Measurements from ENCODE around the gene PKN1.
"Not testable (repeated sequence)": the region's sequence is repeated elsewhere in the genome, so short reads cannot be mapped to it uniquely, and the experiment has no call there.

PKN1 gene

DNA sequence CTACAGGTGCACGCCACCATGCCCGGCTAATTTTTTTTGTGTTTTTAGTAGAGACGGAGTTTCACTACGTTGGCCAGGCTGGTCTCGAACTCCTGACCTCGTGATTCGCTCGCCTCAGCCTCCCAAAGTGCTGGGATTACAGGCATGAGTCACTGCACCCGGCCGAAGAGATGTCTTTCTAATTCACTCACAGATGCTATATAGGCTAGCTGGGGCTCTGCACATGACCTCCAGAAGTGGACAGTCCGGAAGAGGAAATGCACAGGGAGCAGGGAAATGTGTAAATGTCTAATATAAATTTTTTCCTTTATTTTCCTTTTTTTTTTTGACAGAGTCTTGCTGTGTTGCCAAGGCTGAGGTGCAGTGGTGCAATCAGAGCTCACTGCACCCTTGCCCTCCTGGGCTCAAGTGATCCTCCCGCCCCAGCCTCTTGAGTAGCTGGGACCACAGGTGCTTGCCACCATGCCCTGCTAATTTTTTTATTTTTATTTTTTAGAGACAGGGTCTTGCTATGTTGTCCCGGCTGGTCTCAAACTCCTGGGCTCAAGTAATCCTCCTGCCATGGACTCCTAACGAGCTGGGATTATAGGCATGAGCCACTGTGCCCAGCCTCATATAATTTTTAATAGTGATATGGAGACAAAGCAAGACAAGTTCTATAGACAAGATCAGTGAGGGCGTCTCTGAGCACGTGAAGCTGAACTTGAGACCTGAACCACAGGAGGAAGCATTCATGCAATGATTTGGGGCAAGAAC lies 54.4 kb downstream of the PKN1 start:
- no peak for DNase-seq (ENCODE audit: low read depth in 2 of 2)

GRCh38 chr19:14492756-14493337 lies 59.7 kb downstream of the PKN1 start:
- DNase-seq (ENCODE audit: low read depth in 2 of 2), result no peak

GRCh38 chr19:14494411-14494810 lies 61.3 kb downstream of the PKN1 start:
- DNase-seq (ENCODE audit: low read depth in 2 of 2), result no peak

GRCh38 chr19:14494910-14495671 lies 62.0 kb downstream of the PKN1 start:
- DNase-seq (ENCODE audit: low read depth in 2 of 2), result no peak

DNA sequence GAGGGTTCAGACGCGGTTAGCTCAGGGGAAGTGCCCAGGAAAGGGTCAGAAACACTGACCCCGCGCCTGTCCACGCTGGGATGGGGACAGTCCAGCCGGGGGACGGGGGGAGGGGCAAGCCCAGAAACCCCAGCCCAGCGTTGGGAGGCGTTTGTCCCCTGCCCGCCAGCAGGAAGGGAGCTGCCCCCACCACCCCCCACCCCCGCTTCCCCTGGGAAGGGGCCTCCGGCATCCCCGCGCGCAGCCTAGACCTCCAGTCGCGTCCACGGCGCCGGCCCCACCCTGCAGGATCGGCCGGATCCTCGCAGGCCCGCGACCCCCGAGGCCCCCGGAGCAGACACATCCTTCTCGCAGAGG lies 62.5 kb downstream of the PKN1 start:
- DNase-seq (ENCODE audit: low read depth in 2 of 2), result no peak

DNA sequence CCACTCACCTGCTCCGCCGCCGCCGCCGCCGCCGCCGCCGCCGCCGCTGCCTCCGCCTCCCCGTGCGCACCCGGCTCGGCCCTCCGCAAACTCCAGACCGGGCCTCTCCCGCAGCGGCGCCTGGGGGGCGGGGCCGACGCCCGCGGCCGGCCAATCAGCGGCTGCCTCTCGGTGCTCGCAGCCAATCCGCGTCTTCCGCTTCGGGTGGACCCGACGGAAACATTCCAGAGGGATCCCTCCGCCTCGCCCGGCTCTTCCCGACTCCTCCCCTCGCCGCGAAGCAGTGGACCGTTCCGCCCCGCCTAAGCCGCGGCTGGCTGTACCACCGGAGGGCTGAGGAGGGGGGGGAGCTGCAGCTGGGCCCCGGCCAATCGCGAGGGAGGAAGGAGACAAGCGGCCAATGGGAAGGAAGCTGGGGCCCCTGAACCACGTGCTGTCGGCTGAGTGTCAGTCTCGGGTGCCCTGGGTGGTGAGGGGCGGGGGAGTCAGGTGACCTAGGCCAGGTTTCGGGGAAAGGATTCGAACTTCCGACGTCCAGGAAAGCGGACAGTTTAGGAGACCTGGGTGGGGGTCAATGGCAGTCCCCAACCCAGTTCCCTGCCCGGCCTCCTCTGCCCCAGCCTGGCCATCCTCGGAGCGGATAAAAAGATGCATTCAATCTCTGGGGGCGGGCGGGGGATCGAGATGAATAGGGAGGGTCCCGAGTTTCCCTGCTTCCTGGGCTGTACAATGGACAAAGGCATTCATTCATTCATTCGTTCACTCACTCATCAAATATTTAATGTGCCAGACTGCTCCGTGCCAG lies 63.1 kb downstream of the PKN1 start, which contains the start of gene GIPC1:
GIPC1 (minus strand) TSS at position 99 of the 805 bp plus-strand sequence. CDS start 13,151 bp downstream, outside the sequence.
- DNase-seq (ENCODE audit: low read depth in 2 of 2), result peak; percentile 98

- DNase-seq (ENCODE audit: low read depth in 2 of 2), result no peak
Measured at GRCh38 chr19:14496834-14497227, 63.7 kb downstream of the PKN1 start.

- no peak for DNase-seq (ENCODE audit: low read depth in 2 of 2)
Measured at GRCh38 chr19:14497228-14497921, 64.3 kb downstream of the PKN1 start.

- DNase-seq (ENCODE audit: low read depth in 2 of 2), result no peak
Measured at GRCh38 chr19:14502334-14503092, 69.4 kb downstream of the PKN1 start.

GRCh38 chr19:14503285-14503684 lies 70.2 kb downstream of the PKN1 start:
- DNase-seq (ENCODE audit: low read depth in 2 of 2), result no peak

DNA sequence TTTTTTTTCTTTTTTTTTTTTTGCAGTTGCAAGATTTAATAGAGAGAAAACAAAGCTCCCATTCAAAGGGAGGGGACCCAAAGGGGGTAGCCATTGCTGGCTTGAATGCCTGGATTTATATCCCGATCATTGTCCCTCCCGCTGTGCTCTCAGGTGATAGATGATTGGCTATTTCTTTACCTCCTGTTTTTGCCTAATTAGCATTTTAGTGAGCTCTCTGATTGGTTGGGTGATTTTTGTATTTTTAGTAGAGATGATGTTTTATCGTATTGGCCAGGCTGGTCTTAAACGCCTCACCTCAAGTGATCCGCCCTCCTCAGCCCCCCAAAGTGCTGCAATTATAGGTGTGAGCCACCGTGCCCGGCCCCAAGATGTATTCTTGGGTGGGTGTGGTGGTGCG lies 71.5 kb downstream of the PKN1 start:
- DNase-seq (ENCODE audit: low read depth in 2 of 2), result not testable (repeated sequence)

GRCh38 chr19:14505488-14506239 lies 72.6 kb downstream of the PKN1 start:
- peak in 1 of 2 experiments; percentile 51 for DNase-seq (ENCODE audit: low read depth in 2 of 2)

- no peak for DNase-seq (ENCODE audit: low read depth in 2 of 2)
Measured at GRCh38 chr19:14507704-14508542, 74.8 kb downstream of the PKN1 start.

DNA sequence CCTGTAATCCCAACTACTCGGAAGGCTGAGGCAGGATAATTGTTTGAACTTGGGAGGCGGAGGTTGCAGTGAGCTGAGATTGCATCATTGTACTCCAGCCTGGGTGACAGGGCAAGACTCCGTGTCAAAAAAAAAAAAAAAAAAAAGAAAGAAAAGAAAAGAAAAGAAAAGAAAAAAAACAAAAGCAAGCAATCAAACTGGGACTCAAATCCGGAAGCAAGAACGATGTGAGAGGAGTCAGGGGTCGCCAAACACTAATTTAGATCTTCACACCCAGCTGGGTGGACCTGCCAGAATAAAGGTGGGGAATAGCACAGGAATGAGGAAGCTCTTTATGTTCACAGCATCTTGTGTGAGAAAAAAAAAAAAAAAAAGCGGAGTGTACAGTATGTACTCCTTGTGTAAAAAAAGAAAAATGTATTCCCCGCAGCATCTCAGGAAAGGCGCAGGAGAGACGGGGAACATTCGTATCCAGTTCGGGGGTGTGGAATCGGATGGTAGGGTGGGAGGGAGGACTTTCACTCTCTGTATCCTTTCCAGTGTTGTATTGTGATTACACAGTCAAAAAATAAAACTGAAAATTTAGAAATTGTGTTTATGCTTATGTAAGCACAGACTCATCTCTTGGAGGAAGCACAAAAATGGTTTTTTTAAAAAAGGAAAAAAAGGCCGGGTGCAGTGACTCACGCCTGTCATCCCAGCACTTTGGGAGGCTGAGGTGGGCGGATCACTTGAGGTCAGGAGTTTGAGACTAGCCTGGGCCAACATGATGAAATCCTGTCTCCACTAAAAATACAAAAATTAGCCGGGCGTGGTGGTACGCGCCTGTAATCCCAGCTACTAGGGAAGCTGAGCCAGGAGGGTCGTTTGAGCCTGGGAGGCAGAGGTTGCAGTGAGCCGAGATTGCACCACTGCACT lies 77.5 kb downstream of the PKN1 start:
- DNase-seq (ENCODE audit: low read depth in 2 of 2), result peak; percentile 54 to 60

DNA sequence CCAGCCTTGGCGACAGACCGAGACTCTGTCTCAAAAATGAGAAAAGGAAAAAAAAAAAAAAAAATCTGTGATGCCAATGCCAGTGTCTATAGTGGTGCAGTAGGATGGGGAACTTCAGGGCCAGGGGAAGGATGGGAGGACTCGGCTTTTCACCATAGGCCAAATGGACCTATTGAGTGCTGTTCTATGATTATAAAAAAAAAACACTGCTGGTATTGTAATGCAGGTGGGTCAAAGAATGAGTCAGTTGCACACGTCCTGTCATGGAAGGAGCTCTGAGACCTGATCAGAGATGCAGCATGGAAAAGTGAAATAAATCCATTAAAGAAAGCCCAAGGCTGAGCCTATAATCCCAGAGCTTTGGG lies 78.1 kb downstream of the PKN1 start:
- no peak for DNase-seq (ENCODE audit: low read depth in 2 of 2)

DNA sequence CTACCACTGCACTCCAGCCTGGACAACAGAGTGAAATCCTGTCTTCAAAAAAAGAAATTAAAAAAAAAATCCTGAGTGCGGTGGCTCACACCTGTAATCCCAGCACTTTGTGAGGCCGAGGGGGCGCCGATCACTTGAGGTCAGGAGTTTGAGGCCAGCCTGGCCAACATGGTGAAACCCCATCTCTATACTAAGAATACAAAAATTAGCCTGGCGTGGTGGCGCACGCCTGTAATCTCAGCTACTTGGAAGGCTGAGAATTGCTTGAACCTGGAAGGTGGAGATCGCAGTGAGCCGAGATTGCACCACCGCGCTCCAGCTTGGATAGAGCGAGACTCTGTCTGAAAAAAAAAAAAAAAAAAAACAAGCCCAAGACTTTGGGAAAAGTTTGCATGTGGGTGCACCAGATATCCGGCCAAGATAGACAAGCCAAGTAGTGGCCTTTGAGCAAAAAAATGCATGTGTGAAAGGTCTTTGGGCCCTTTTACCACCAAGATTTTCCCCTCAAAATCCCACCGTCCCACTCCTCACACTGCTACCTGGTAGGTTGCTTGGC lies 79.4 kb downstream of the PKN1 start:
- no peak for DNase-seq (ENCODE audit: low read depth in 2 of 2)

DNA sequence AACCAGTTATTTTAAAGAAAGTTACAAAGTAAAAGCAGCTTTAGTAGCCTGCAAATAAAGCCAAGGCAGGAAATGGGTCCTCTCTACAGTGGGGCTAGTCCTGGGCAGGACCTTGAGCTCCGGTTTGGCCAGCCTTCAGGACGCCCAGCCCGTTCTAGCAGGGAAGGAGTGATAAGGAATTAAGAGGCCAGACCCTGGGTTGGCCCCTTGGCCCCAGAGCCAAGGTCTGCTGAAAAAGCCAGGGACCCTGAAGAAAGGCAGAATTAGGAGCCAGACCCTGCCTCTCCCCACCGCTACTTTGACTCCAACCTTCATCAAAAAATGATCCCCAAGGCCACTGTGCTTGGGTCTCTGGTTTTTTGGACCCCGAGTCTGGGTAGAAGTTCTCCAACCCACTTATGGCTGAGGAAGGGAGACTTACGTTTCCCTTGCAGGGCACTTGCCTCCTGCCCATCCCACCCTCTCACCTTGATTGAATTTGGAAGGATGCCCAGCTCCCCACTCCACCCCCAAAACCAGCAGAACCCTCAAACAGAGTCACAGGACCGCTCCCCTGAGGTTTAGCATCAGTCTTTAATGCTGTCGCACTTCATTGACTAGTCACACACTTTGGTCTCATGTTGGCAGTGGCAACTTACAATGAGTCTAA lies 81.2 kb downstream of the PKN1 start:
- no peak for DNase-seq (ENCODE audit: low read depth in 2 of 2)

Measured in fibroblast of skin of left biceps (primary cell).